Sigmoid colon (tissue), 7 donors: ENCODE results near the gene NRDE2. TPM values are rescaled to one million over a fixed set of nuclear protein-coding genes. Genes with fewer than 3 reads are reported as not detected.
"Not testable (repeated sequence)": the region's sequence is repeated elsewhere in the genome, so short reads cannot be mapped to it uniquely, and the experiment has no call there.

Experiments used
- DNase-seq: peaks from one replicate; pipeline ENCODE4 v3.0.0-alpha.2; 2019
- H3K27ac ChIP-seq, 4 donors: fragments of 200-600 bp; sonication (generic); one replicate each; pipeline ENCODE4 v1.5.1; 2016 to 2019; ENCODE audit warnings: mild to moderate bottlenecking in 1 of 4
- H3K27me3 ChIP-seq, 3 donors: fragments of 200-600 bp; sonication (generic); one replicate each; pipeline ENCODE4 v1.5.1; 2019; ENCODE audit warnings: mild to moderate bottlenecking in 1 of 3
- H3K36me3 ChIP-seq, 4 donors: fragments of 200-600 bp; sonication (generic); one replicate each; pipeline ENCODE4 v1.5.1; 2016 to 2019
- H3K4me1 ChIP-seq, 4 donors: fragments of 200-600 bp; sonication (generic); one replicate each; pipeline ENCODE4 v1.5.1; 2017 to 2019
- H3K4me3 ChIP-seq, 4 donors: fragments of 200-600 bp; sonication (generic); one replicate each; pipeline ENCODE4 v1.5.1; 2017 to 2019; ENCODE audit warnings: mild to moderate bottlenecking in 2 of 4, moderate library complexity in 1 of 4
- H3K9me3 ChIP-seq, 4 donors: fragments of 200-600 bp in 3 of 4; sonication (generic) in 3 of 4; one replicate each; pipeline versions ENCODE4 v1.5.1 to v1.6.1; 2013 to 2019
- CTCF ChIP-seq, 4 experiments: fragments of 450-650 bp in 3 of 4; fragments of 200-600 bp in 1 of 4; IDR thresholded peaks; one replicate each; pipeline ENCODE4 v1.5.1; 2016 to 2019; ENCODE audit warnings: antibody characterized with exemption in 4 of 4, mild to moderate bottlenecking in 3 of 4, moderate library complexity in 2 of 4
- EP300 ChIP-seq, 4 donors: sonication (generic); formaldehyde crosslinking; IDR thresholded peaks; one replicate each; pipeline ENCODE4 v1.6.1; 2017; ENCODE audit warnings: antibody characterized with exemption in 4 of 4
- POLR2A ChIP-seq, 2 donors: fragments of 450-650 bp; IDR thresholded peaks; one replicate each; pipeline ENCODE4 v1.6.1; 2016; ENCODE audit warnings: antibody characterized with exemption in 2 of 2, mild to moderate bottlenecking in 2 of 2, moderate library complexity in 2 of 2
- POLR2AphosphoS5 ChIP-seq, 4 donors: sonication (generic); formaldehyde crosslinking; IDR thresholded peaks; one replicate each; pipeline ENCODE4 v1.6.1; 2017; ENCODE audit warnings: antibody characterized with exemption in 4 of 4
- WGBS, 2 donors: extraction: QIAGEN DNeasy Blood & Tissue Kit; methylation state at CpG; one replicate each; pipeline ENCODE4 v1.1.7; 2013; 5-methylcytosine and 5-hydroxymethylcytosine counted together
- intact Hi-C: fragments of 100-400 bp; cut with DNase I; formaldehyde crosslinking; loops from one replicate; pipeline ENCODE4 v1.15.1; 2023
- polyA plus RNA-seq, 3 donors: library from polyadenylated mRNA; stranded (reverse); fragments of 200-250 nt; gene quantifications; one replicate each; pipeline ENCODE4 v1.2.3, GENCODE V29; 2013
- total RNA-seq, 4 donors: library from RNA; depleted of rRNA; stranded (reverse); fragments of >200 nt; gene quantifications; one replicate each; pipeline ENCODE4 v1.1.0, GENCODE V29; 2016
- donor health status: healthy with polysubstance abuse.
- donor health status: Bipolar disorder and iron deficiency.
- donor health status: healthy.

Gene NRDE2
- total and polyA plus RNA-seq, 7 donors = 4.8 to 25.2 (median 12.5) TPM

GRCh38 chr14:90344331-90345238, 12.8 kb upstream of the NRDE2 start:
- intact Hi-C loops = no loop called here
- WGBS, 2 donors = 75% methylated on average over 10 of the region's 10 CpGs
- Histone ChIP-seq H3K4me1 (no peaks in the 10 kb centered on the region), H3K9me3 (no peaks in the 10 kb centered on the region), H3K27ac (no peak overlapping the region), H3K36me3 (no peaks in the 10 kb centered on the region), H3K27me3 (no peaks in the 10 kb centered on the region), H3K4me3 (no peak overlapping the region)
- TF ChIP-seq POLR2A (IDR thresholded peaks at IDR 0.05) (no peak), POLR2AphosphoS5 (IDR thresholded peaks at IDR 0.05) (no peak), CTCF (IDR thresholded peaks at IDR 0.05) (no peak)
- no peak for DNase-seq

GRCh38 chr14:90342327-90342726, 10.6 kb upstream of the NRDE2 start:
- Histone ChIP-seq H3K4me3 (no peak overlapping the region), H3K4me1 (no peaks in the 10 kb centered on the region), H3K9me3 (no peaks in the 10 kb centered on the region), H3K27me3 (no peaks in the 10 kb centered on the region), H3K27ac (no peak overlapping the region), H3K36me3 (no peaks in the 10 kb centered on the region)
- no peak for TF ChIP-seq CTCF (IDR thresholded peaks at IDR 0.05)
- TF ChIP-seq EP300 (IDR thresholded peaks at IDR 0.05) = no peak
- no peak for TF ChIP-seq POLR2A (IDR thresholded peaks at IDR 0.05)
- no peak for TF ChIP-seq POLR2AphosphoS5 (IDR thresholded peaks at IDR 0.05)
- no peak for DNase-seq
- WGBS, 2 donors = 54 to 59% methylated on average over 4 of the region's 4 CpGs
- intact Hi-C loops = no loop called here

- Histone ChIP-seq H3K27ac (no peak overlapping the region), H3K9me3 (no peaks in the 10 kb centered on the region), H3K27me3 (no peaks in the 10 kb centered on the region), H3K4me3 (no peak overlapping the region), H3K4me1 (no peaks in the 10 kb centered on the region), H3K36me3 (no peaks in the 10 kb centered on the region)
- DNase-seq = no peak
- intact Hi-C loops = no loop called here
- WGBS, 2 donors = 86 to 92% methylated on average over 7 of the region's 7 CpGs
- TF ChIP-seq POLR2A (IDR thresholded peaks at IDR 0.05) (no peak), CTCF (IDR thresholded peaks at IDR 0.05) (no peak), EP300 (IDR thresholded peaks at IDR 0.05) (no peak), POLR2AphosphoS5 (IDR thresholded peaks at IDR 0.05) (no peak)
Measured at GRCh38 chr14:90341784-90342183, 10.0 kb upstream of the NRDE2 start.

GRCh38 chr14:90341232-90341631, 9.5 kb upstream of the NRDE2 start:
- H3K4me3 ChIP-seq, H3K27ac ChIP-seq, H3K9me3 ChIP-seq, H3K36me3 ChIP-seq, DNase-seq, intact Hi-C loops, H3K4me1 ChIP-seq, H3K27me3 ChIP-seq: not testable (repeated sequence)
- WGBS, 2 donors = 46 to 75% methylated on average over 5 of the region's 5 CpGs

GRCh38 chr14:90336985-90337384, 5.2 kb upstream of the NRDE2 start:
- TF ChIP-seq EP300 (IDR thresholded peaks at IDR 0.05) (no peak), CTCF (IDR thresholded peaks at IDR 0.05) (no peak), POLR2AphosphoS5 (IDR thresholded peaks at IDR 0.05) (no peak), POLR2A (IDR thresholded peaks at IDR 0.05) (no peak)
- no peak overlapping the region for H3K27ac ChIP-seq
- H3K27me3 ChIP-seq = no peaks in the 10 kb centered on the region
- no peak overlapping the region for H3K4me3 ChIP-seq
- no peak for DNase-seq
- H3K36me3 ChIP-seq = no peaks in the 10 kb centered on the region
- H3K4me1 ChIP-seq = peaks cover 0 to 3% (median 0%) of the 10 kb centered on the region in 4 donors
- intact Hi-C loops = no loop called here
- 22 to 60% methylated on average over 2 of the region's 2 CpGs for whole genome bisulfite sequencing, 2 donors
- no peaks in the 10 kb centered on the region for H3K9me3 ChIP-seq
